COLO668 (cell line): Measurements from ENCODE around the gene MIGA1.

ENCODE experiments used
- DNase-seq: peaks from one replicate; lab custom pipeline; 2025; ENCODE audit not compliant: unreplicated experiment; lab: John Stamatoyannopoulos, UW

MIGA1 gene

DNA sequence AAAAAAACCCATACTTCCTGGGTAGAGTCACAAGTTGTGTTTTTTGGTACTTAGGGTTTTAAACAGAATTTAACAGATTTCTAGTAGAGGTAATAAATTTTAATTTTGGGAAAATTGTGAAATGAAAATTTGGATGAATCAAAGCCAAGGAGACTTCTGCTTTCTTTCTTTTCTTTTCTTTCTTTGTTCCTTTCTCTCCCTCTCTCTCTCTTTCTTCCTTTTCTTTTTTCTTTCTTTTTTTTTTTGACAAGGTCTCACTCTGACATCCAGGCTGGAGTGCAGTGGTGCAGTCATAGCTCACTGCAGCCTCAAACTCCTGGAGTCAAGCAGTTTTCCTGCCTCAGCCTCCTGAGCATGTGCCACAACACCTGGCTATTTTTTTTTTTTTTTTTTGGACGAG is 62.1 kb downstream of the MIGA1 start:
- no peak for DNase-seq

DNA sequence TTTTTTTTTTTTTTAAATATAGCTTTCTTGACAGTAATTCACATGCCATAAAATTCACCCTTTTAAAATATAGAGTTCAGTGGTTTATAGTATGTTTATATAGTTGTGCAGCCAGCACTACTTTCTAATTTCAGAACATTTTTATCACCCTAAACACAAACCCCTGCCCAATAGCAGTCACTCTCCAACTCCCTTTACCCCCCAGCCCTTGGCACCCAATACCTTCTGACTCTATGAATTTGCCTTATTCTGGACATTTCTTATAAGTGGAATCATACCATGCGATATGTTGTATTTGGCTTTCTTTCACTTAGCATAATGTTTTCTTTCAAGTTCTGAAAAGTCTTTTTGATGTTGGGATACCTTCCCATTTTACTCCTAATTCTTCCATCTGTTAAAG is 66.5 kb downstream of the MIGA1 start:
- DNase-seq: no peak

DNA sequence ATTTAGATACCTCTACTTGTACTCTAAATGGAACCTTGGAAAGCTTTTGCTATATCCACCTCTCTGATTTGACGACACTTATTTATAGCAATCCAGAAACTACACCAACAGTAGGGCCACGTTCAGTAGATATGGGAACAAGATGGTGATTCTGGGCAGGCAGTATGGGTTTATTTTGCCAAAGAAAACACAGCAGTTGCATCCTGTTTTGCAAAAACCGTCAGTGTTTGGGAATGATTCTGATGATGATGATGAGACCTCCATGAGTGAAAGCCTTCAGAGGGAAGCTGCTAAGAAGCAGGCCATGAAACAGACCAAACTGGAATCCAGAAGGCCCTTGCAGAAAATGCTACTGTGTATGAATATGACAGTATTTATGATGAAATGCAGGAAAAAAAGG is 67.5 kb downstream of the MIGA1 start:
- DNase-seq: no peak

DNA sequence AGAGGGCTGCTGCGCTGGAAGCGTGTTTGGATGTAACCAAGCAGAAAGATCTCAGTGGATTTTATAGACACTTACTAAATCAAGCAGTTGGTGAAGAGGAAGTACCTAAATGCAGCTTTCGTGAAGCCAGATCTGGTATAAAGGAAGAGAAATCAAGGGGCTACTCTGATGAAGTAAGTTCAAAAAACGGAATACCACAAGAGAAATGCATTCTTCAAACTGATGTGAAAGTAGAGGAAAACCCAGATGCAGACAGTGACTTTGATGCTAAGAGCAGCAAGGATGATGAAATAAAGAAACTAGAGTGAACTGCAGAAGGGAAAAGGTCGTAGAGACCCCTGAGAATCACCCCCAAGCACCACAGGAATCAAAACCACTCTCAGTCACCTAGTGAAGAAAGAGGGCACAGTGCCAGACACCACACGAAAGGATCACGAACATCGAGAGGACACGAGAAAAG is 68.2 kb downstream of the MIGA1 start:
- no peak for DNase-seq

DNA sequence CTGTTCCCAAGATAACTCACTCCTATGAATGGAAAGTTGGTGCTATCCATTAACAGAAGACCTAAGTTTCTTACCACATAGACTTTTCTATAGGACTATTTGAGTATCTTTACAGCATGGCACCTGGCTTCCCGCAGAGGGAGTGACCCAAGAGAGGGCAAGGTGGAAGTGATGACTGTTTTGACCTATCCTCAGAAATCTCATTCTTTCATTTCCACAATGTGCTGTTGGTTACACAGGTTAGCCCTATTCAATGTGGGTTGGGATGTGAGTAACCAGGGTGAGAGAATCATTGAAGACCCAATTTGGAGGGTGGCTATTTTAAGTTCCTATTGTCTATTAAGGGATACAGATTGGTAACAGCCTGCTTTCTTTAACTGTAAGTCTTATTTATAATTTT is 70.6 kb downstream of the MIGA1 start:
- DNase-seq: no peak

DNA sequence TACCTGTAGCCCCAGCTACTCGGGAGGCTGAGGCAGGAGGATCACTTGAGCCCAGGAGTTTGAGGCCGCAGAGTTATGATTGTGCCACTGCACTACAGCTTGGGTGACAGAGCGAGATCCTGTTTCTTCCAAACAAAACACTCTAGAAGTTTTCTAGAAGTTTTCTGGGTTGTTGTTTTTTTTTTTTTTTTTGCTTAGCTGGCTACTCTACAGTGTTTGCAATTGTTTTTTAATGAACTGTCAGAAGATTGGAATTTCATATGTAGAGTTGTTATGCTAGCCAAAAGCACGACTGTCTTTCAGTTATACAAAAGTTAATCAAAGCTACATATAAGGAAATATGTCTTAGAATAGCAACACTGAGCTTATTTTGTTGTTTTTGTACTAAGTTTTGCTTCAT is 78.1 kb downstream of the MIGA1 start:
- no peak for DNase-seq

DNA sequence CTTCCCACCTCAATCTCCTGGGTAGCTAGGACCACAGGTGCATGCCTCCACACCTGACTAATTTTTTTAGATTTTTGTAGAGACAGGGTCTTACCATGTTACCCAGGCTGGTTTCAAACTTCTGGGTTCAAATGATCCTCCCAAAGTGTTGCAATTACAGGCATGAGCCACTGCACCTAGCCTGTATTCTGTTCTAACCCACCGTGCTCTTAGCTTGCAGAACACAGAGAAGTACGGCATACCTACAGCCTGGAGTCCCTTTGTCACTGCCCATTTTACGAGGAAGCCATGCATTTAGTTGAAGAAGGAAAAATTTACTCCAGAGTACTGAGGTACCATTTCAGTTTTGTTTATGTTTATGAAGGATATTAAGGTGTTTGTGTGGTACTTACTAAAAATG is 79.3 kb downstream of the MIGA1 start:
- DNase-seq: no peak

DNA sequence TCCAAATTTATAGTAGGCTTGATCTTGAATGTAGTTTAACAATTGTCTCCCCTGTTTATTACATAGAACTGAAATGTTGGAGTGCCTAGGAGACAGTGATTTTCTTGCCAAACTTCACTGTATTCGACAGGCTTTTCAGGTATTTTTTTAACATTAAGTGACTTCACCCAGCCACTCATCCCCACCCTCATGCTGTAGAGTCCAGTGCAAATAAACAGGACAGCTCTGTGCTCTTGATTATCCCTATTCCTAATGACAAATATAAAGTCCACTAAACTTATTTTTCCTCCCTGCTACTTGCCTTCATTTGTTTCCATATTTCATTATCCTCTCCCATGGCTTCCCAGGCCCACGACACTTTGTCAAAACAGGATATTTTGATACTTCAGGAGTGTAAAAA is 79.8 kb downstream of the MIGA1 start:
- no peak for DNase-seq

DNA sequence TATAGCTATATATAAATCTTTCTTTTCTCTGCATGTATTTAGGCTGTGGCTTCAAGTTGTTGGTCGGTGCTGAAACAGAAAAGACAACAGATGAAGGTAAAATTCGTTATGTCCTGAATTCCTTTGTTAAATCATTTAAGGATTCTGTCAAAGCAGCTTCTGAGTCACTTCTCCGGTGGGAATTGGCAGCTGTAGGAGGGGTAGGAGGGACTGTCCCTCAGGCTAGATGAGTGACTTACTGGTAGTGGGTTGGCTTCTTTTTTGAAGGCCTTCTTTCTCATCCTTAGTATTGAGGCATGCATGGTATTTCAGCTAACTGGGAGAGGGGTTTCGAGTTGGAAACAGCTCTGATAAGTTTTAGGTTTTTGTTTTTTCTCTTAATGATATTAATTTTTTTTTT is 86.8 kb downstream of the MIGA1 start:
- DNase-seq: no peak

DNA sequence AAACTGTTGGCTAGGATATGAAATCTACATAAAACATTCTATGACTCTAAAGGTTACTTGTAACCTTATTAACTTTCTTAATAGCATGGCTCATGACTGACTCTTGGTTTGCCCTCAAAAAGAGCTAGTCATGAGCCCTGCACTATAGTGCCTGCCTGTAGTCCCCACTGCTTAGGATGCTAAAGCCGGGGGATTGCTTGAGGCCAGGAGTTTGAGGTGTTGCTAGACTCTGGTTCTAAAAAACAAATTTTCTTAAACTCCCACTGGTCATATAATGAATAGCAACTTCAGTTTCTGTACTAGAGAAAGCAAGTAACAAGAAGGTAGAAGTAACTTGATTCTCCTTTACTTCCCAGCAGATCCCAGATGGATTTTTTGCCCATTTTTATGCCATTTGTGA is 93.2 kb downstream of the MIGA1 start:
- no peak for DNase-seq

DNA sequence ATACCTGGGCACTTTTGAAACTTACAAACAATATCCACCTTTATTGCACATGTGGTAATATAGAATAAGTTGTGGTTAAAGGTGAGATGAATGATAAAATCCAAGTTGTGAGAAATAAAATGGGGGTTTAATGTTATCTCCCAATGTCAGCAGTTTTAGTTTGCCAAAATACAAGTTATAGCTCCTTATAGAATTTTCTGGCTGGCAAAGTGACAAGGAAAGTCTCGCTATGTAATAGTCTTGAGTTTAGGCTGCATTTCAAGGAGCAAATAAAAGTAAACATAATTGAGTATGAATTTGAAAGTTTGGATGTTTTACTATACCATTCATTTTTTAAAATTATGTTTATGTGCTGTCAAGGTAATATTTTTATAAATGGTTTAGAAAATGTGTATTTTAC is 94.0 kb downstream of the MIGA1 start:
- no peak for DNase-seq

DNA sequence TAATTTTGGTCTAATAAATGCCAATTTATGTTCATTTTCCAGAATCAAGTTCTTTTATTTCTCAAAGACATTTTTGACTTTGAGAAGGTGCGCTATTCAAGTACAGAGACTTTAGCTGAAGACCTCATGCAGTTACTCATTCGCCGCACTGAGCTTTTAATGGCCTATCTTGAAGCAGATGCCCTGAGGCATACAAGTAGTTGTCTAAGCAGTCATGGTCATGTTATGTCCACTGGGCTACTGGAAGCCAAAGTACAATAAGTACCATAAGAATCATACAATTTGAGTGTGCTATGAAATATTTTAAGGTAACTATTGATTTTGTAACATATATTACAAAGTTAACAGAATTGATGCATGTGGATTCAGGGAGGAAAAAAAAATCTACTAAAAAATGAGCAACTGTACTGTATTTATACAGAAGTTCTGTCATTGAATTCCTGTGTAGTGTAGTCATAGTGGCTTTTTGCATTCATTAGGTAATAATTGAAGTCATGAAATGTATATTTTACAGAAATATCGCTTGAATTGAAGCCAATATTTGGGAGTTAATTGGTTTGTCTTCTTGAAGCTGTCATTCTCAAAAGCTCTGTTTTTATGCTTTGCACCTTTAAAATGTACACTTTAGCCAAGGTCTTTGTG is 95.5 kb downstream of the MIGA1 start:
- DNase-seq: no peak

DNA sequence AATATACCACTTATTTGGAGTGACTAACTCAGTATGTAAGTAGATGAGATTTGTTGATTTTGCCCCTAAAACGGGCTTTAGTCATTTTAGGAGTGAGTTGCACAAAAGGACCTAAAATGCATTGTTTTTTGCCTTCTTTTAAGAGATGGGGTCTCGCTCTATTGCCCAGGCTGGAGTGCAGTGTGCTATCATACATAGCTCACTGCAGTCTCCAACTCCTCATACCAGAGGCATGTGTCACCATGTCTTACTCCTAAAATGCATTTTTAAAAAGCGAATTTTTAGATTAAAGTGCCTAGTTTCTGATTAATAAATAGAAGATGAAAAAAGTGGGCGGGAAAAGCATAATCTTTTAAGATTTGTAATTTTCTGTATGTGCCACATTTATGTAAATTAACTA is 97.4 kb downstream of the MIGA1 start:
- DNase-seq: no peak

DNA sequence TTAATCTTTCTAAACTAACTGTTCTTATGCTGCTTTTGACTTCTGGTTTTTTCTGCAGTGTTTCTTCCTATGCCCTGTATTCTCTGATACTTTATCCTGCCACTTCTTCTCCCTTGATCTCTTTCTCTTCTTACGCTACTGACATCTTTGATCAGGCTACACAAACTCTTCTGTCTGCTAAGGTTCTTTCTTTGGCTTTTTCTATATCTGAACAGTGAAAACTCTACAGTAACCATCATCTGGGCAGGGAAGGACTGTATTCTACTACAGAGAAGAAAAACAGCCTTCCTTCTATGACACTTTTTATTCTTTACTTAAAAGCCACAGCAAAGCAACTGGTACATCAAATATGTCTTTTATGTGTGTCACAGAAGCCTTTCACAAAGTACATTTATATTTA is 101.6 kb downstream of the MIGA1 start:
- no peak for DNase-seq

DNA sequence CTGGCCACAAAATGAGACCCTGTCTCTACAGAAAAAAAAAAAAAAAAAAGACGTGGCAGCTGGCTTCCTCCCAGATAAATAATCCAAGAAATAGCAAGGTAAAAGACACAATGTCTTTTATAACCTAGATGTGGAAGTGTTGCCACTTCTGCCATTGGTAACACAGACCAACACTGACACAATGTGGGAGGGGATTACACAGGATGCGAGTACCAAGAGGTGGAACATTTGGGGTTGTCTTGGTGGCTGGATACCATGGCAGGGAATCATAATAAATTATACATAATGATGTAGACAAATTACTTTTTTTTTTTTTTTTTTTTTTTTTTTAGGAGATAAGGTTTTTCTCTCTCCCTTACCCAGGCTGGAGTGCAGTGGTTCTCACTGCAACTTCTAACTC is 103.0 kb downstream of the MIGA1 start:
- no peak for DNase-seq

DNA sequence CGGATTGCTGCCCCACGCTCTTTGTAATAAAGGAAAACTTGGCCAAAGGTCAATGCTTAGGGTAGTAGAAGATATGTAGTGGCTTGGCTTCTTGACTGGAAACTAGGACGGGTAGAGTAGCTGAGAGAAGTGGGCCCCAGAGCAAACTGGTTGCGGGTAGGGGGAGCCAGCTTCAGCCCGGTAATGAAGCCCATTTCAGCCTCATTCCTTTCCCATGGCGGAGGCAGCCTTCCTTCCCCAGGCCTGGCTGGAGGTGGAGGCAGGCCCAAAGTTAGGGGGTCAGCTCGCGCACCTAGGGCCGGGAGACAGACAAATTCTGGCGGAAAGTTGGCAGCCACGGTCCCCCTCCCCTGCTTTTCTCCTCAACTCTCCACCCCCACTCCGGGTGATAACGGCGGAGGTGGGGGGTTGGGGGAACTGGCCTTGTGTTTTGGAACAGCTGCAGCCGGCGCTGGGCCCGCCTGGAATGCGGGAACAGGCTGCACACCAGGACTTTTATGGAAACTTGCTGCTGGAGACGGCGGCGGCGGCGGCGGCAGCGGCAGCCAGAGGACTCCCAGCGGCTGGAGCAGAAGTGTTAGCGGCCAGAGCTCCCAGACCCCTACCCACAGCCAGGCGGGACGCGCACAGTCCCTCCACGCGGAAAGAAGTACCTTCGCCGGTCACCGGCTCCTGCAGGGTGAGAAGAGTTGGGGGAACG is 108.8 kb downstream of the MIGA1 start, which contains the start of gene NEXN:
TSS of gene NEXN (plus strand) at position 544 of the 700 bp plus-strand sequence. CDS start 27,483 bp downstream, outside the sequence.
- DNase-seq: peak; percentile 68

DNA sequence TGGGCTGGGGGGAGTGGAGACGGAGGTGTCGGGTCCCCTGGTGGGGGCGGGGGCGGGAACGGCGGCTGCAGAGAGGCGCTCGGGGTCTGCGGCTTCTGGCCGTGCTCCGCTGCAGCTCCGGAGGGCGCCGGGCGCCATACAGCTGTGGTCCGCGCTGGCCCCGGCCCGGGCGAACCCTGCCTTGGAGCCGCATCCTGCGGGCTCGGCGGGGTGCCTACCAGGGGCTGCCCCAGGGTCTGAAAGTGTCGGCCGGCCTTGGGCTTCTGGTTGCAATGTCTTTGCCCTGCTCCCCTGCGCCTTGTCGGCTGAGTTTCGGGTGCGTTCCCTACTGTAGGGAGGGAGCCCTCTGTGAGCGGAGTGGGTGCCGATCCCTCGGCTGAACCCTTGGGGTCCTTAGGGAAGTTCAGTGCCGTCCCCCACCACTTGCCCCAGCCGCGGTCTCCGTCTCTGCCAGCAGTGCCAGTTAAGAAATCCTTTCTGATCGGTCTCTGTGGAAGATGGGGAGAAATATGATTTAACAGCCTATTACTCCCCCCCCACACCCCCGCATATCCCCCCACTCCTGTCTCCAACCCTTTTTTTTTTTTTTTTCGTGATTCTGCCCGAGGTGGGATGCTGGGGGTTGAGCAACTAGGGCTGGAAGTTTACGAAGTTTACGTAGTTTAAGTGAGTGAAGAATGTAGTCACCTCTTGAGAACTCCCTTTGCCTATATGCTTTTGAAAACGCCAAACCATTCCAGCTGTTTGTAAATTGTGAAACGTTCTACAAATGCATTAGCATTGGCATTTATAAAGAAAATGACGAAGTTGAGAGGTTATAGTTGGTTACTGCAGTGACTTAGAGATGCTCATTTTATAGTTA is 109.6 kb downstream of the MIGA1 start:
- peak; percentile 74 for DNase-seq

DNA sequence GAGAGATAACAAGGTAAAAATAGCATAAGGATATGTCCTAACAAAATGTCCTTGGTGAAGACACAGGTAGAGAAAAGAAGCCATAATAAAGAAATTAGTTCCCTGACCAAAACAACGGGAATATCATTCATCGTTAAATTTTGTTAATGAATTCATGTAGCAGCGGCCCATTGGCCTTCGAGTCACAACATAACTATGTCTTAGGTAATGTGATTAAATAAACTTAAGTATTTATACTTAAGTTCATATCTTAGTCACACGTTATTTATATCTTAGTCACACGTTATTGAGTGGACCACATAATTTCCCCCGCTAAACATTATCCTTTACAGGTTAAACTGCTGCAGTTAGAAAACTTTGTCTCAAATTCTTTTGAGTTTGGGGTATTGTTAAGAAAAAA is 110.2 kb downstream of the MIGA1 start:
- DNase-seq: no peak

DNA sequence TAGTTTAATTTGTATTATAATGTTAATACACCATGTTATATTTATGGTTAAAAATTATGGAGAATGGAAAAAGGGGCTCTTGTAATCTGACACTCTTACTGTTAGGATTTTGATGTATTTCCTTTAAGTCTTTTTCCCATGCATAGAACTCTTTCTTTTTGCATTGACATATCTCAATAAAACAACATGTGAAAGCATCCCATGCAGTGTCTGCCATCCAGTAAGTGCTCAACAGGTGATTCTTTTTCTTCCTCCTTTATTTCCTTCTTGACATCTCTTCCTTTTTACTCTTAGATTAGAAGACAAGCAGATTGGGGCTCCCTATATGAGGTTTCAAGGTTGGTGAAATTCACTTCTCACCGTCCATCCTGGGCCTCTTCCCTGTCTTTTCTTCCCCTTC is 111.8 kb downstream of the MIGA1 start:
- DNase-seq: no peak

DNA sequence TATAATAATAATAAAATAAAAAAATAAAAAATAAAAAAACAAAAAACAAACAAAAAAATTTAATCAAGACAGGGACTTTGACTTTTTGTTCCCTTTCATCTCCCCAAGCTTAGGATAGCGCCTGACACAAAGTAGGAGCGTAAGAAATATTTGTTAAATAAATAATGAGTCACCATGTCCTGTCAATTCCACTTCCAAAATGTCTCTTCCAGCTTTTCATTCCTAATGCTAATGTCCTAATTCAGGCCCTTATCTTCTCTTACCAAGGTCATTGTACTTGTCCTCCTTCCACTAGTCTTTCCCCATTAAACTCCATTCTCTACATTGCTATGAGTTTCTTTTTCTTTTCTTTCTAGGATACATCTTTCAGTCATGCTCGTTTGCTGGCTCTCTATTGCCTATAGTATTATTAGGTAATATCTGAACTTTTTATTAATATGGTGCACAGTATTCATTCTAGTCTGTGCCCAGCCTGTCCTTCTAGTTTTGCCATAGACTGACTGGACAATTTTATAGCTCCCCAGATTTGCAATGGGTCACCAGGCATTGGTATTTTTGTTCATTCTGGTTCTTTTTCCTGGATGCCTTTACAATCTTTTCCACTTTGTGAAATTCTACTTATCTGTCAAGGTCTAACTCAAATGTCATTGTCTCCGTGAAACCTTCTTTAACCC is 120.3 kb downstream of the MIGA1 start:
- no peak for DNase-seq

DNA sequence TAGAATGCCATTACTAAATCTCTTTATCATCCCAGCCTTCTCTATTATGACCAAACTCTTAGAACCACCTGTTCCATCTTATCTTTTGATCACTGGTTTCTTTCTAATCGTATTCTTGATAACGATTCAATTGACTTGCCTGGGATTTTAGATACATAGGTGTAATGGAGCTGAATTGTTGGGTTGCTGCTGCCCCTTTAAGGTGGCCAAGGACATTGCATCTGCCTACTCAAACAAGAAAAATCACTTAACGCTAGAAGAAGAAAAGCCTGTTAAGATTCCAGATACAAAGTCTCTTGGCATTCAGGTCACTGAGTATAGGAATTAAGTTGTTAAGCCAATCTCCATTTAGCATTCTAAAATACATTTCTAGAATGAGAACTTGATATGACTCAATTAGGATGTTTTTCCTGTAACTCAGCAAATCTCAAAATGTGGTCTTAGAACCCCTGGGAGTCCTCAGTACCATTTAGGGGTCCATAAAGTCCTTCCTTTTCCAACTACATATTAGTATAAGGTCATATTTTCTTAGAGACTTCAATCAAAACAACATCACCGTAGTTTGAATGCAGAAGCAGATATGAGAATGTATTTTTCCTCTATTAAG is 121.3 kb downstream of the MIGA1 start:
- DNase-seq: peak; percentile 43
